ENCODE data around the gene BCL6.
"Not testable (repeated sequence)": the region's sequence is repeated elsewhere in the genome, so short reads cannot be mapped to it uniquely, and the experiment has no call there.

Gene BCL6

DNA sequence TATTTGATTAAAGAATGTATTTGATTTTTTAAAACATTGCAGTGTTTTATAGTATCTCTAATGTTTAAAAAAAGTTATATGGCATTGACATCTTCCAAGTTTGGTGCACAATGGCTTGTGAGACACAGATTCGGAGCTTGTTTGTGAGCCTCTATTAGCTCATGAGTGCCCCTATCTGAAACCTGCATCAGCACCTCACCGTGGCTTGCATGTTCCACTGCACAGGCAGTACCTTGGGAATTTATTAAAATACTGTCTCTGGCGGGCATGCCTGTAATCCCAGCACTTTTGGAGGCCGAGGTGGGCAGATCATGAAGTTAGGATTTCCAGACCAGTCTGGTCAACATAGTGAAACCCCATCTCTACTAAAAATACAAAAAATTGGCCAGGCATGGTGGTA is 36.1 kb downstream of the BCL6 start:
- no peak for DNase-seq

DNA sequence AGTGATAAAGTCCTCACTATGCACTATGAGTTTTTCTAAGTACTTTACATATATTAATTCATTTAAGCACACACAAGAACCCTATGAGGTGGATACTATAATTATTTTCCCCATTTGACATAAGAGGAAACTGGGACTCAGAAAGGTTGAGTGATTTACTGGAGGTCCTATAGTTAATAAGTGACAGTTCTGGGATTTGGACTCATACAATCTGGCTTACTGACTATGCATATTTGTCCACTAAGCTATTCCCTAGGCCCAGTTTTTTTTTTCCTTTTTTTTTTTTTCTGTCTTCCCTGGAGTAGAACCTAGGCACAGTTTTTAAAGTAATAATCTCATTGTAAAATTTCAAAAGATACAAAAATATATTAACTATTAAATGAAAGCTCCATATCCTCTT is 36.6 kb downstream of the BCL6 start:
- DNase-seq = no peak

DNA sequence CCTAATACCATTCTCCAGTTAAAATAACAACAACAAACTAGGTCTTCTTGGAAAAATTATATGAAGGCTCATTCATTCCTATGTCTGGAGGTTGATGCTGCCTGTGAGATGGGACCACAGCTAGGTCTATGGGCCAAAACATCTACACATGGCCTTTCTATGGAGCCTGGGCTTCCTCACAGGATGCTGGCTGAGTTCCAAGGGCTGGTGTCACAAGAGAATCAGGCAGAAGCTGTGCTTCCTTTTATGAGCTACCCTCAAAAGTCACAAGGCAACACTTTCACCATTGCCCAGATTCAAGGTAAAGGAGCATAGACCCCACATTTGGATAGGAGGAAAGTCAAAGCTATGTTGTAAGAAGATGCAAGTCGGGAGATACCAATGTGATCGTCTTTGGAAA is 38.3 kb downstream of the BCL6 start:
- no peak for DNase-seq

DNA sequence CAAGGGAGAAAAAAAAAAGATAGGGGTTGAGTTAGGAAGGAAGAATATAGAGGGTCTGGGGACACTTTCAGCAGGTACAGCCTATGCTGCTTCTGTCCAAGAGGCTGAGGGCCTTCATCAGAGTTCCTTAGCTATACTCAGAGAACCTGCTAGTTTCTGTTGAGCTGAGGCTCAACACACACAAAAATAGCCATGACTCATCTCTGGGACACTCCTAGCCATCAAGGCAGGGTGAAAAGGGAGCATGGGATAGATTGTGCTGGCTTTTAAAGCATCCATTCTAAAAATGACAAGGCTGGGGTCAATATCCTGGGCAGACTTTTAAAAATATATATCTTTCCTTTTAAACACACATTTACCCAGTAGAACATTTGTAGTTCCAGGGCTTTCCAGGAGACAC is 40.1 kb downstream of the BCL6 start:
- DNase-seq = no peak

DNA sequence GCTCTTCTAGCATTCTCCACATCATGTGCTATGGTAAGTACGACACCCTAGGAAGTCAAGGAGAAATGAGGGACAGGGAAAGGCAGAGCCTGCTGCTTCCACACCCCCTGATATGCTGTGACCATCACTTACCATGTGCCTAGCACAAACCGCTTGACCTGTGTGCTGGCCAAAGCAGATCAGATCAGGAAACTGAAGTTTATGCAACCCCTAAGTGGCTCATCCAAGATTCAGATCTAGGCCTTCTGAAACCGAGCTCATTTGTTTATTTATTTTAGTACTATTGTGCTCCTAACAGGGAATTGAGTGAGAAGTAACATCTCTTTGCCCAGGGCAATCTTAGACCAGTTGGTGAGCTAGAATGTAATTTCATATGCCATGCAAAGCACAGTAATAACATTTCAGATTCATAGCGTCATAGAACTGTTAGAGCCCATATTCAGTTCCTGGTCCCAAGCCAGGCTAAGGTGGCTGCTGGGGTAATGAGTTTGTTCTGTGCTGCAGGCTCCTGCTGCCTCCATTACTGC is 42.7 kb downstream of the BCL6 start, which contains the start of gene RTP2:
Gene RTP2, minus strand, starts transcription at position 51 of the 527 bp plus-strand sequence. CDS start 429 bp downstream, outside the sequence.
- DNase-seq = no peak

DNA sequence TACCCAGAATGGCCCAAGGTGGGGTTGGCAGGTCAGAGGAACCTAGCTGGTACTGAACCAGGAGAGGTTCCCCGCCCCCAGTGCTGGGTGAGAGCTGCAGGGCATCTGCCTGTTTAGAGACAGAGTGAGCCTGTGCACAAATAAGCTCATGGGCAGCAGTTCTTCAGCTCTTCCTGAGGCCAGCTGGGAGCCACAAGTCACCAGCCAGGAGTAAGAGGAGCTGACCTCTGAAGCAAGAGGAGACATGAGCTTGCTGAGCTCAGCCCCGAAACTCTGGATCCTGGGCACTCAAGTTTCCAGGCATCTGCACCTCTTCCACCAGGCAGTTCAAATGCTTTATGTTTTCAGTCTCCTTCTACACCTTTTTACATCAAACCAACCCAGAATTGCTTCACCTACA is 45.0 kb downstream of the BCL6 start:
- DNase-seq = no peak

DNA sequence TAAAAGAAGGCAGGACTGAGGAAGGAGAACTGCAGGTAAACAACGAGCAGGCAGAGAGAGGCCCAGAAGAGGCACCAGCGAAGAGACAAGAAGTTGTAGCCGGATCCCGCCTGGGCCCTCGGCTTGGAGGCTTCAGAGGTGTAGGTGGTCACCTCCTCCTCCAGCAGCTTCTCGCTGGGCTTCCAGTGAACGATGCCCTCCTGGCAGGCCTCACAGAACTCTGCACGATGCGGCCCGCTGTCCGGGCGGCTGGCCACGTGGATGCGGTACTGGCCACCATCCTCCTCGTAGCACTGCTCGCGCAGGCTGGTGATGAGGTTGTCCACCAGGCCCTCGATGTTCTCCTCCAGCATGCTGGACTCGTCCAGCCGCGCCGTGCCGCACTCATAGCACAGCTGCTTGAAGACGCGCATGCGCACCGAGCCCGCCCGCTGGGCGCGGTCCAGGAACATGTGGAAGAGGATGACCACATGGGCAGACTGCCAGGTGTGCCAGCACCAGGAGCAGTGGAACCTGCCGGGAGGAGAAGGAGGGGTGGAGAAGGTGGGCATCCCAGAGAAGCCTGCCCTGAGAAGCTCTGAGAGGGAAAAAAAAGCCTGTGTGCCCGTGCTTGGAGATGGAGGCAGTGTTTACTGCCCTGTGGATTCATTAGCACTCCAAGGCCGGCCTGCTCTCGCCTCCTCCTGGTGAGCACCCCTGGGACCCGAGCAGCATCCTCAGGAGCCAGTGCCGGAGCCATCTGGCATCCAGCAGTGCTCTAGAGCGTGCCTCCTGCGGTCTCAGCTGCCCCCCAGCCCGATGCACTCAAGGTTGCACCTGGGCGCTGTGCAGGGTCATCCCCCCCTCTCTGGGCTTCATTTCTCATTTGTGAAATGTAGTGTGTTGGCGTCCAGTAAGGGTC is 46.5 kb downstream of the BCL6 start:
- no peak for DNase-seq

DNA sequence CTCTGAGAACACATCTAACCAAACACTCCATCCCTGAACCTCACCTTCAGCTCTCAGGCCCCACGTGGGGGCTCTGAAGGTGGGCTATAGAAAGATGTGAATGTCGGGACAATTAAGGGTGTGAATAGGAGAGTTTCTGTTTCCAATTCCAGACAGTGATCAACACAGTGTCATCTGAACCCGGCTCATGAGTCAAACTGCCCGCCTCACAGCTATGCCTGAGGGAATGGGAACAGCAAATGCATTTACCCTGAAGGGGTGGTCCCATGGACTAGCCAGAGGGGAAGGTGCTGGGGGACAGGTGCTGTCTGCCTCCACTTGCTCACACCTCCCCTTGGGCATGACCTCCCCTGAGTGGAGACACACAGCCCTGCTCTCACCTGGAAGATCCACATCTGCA is 49.2 kb downstream of the BCL6 start:
- DNase-seq = no peak

DNA sequence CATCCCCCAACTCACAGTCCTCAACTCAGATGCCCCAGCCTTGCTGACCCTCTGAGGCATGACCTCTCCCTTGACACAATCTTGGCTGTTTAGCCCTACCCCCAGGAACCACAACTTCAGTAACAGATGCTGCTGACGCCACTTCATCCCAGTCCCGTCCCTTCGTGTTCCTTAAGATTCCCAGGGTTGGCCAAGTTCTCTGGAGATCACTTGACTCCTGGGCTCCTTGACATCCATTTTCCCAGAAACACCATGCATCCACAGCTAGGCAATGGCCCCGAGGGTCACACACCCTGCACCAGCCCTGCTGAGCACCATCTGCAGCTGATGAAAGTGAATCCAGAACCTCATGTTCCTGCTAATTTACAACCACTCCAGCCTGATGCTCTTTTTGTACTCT is 49.8 kb downstream of the BCL6 start:
- DNase-seq = no peak

DNA sequence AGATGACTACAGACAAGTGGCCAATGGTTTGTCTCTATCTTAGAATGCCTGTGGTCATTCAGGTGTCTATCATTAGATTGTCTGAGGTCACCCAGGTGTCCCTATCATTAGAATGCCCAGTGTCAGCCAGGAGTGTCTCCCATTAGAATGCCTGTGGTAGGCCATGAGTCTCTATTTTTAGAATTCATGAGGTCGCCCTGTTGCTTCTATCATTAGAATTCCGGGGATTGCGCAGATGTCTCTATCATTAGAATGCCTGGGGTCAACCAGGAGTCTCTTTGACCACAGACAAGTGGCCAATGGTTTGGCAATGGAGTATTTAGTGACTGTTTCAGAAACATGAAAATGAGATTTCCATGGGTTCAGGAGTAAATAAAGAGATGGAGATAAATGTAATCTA is 50.5 kb downstream of the BCL6 start:
- DNase-seq = no peak

DNA sequence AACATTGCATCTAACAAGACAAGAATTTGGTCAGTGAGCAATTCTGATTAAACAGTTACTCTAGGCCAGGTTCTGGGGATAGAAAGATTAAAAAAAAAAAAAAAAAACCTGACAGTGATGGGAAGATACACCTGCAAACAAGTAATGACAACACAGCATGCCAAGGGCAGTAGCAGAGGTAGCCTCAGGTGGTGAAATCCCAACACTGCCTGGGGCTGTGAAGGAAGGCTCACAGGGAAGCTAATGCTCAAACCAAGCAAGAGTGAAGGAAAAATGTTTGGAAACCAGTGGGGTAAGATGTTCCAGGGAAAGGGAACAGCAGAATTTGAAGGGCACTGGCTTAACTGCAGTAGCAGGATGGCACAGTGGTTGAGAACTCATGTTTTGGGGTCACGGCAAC is 51.8 kb downstream of the BCL6 start:
- no peak for DNase-seq

DNA sequence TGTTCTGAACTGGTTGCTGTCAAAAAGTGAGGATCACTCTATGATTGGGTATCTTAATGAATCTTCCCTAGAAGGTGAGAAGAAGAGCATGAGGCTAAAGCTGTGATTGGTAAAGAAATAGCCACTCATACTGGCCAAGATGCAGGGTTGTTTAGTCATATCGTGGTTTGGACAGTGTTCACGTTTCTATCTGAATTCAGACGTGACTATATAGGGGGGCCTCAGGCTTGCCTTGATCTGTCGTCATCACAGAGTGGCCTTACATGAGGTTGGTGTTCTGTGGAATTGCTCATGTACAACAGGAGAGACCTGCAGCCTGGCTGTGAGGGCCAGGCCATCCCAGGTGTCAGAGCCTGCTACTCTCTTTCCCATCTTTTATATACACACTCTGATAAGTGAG is 55.3 kb downstream of the BCL6 start:
- DNase-seq = no peak

DNA sequence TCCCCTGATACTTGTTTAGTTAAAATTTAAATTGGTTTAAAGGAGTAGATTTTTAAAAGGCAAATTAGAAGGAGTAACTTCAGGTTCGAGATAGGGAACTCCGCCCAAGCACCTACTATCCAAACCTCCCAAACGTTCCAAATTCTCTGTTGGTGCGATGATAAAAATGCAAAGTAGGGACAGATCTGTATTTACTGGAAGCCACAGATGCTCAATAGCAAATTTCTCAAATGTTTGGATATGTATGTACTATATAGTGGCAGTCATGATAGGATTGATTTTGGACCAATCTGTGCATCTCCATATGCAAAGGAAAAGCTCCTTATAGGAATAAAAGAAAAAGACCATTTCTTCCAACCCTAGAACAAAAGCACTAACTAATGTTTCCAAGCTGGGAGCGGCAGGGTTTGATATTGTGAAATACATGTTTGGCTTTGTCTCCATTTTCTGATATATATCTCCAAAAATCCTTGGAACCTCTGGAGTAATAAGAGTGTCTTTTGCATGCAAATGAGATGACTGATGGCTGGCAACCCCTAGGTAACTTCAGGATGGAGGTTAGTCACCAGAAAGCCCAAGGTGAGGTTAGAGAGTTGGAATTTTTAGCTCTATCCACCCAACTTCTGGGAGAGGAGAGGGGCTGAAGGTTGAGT is 58.5 kb downstream of the BCL6 start:
- no peak for DNase-seq

DNA sequence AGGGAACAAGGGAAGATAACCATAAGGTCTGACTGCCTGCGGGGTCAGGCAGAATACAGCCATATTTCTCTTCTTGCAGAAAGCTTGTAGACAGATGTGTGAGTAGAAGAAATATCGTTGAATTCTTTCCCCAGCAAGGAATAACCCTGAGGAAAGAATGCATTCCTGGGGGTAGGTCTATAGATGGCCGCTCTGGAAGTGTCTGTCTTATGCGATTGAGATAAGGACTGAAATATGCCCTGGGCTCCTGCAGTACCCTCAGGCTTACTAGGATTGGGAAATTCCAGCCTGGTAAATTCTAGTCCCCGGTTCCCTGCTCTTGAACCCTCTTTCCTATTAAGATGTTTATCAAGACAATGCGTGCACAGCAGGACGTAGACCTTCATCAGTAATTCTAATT is 59.3 kb downstream of the BCL6 start:
- no peak for DNase-seq

DNA sequence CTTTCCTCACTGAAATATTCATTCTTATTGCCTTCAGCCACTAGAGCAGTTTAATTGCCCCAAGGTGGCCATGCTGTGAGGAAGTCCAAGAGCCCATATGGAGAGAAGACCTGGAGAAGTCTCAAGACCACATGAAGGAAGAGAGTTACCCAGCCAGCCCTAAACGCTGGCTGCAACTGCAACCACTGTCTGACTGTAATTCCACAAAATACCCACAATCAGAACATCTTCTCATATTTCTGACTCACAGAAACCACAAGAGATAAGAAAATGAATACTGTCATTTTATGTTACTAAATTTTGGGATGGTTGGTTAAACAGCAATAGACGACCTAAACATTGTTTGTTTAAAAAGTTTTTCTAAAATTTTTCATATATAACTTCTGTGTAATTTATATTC is 60.4 kb downstream of the BCL6 start:
- no peak for DNase-seq

DNA sequence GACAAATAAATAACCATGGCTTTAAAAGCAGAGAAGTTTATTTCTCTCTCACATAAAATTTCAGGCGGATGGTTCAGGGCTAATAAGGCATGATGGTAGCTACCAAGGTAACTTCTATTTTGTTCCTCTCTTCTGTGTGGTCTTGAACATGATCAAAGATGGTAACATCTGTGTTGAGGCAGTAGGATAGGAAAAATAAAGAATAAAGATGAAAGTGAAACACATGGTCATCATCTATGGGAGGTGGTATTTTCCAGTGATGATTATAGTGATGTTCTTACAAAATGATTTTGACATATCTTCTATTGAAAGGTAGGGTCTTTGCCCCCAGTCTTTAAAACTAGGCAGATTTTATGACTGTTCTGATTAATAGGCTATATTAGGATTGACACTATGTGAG is 60.8 kb downstream of the BCL6 start:
- no peak for DNase-seq

DNA sequence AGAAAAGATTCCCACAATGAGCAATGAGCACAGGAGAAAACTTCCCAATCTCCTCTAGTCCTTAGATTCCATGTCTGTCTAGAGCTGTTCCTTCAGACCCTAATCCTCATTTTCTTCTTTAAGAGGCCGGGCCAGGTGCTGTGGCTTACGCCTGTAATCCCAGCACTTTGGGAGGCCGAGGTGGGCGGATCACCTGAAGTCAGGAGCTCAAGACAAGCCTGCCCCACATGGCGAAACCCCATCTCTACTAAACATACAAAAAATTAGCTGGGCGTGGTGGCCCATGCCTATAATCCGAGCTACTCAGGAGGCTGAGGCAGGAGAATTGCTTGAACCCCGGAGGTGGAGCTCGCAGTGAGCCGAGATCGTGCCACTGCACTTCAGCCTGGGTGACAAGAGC is 63.5 kb downstream of the BCL6 start:
- DNase-seq = not testable (repeated sequence)

DNA sequence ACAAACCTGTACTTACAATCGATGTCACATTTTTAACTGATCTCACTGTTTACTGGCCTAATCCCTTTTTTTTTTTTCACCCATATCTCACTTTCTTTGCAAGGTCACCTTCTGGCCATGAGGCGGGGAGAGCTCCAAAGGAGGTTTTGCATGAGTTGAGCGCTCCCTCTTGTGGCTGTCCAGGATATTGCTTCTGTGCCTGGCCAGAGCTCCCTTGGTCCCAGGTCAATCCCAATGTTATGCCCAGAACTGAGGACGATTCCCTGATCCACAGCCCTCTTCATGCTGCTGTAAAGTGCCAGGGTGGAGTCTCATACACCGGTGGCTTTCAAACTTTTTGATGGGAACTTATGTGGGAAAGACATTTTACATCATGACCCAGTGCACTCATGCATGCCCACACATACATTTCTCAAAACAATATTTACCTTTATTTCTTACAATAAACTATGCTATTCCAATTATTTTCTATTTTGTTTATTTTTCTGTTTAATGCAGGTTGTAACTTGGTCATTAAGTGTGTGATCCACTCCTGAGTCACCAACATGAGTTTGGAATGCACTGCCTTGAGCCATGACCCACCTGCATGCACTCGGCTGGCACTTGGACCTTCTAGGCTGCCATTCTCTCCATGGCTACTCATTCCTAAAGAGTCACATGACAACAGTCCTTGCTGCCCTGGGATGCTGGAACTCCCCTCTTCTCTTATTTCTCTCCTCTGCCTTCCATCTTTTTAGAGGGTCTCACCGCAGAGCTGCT is 65.5 kb downstream of the BCL6 start:
- peak; percentile 45 for DNase-seq

DNA sequence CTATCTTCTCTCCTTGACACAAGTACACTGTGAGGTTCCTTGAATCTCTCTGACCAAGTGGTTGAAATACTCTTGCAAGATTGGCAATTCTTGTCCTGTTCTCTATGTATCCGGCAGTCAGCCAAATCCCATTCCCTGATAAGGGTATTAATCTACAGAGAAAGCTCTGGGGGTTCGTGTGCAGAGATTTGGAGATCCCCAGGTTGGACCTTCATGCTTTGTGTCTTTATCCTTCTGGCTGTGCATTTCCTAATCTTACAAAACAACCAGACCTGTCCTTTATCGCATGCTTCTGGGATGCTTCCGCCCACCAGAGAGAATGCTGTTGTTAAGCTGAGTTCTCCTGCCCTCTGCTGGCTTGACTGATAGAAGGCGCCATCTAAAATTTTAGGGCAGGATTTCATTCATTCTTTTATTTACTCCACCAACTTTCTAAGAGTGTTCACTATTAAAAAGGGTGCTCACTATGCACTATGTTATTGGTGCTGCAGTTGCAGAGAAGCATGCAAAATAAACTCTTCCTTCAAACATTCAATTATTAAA is 66.5 kb downstream of the BCL6 start:
- peak; percentile 48 for DNase-seq

DNA sequence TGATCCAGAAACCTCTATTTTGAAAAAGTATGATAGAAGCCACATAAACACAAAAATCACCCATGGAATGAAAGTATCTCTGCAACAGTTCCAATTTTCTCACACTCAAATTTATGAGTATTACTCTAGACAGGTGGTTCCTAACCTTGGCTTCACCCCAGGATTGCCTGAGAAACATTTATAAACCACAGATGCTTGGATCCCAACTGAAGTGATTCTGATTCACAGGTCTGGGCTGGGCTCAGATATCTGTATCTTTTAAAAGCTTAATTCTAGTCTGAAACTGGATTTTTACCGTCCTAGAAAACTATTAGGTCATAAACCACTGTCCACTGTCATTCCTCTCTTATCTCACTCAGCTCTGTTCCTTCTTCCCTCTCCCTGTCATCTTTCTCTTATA is 67.7 kb downstream of the BCL6 start:
- no peak for DNase-seq

DNA sequence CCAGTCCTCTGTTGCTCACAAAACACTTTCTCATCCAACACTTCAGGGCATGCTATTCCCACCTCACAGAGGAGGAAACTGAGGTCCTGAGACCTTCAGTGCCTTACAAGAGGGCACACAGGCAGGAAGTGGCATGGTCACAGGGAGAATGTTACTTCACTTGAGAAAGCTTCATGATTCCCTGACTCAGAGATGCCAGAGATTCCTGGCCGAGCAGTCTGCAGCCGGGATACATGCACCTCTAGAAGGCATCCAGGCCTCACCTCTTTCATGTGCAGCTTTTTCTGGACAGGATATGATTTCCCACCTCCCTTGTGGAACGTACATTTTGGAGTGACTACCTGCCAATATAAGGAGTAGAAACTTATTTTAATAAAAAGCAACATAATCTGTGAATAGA is 72.3 kb downstream of the BCL6 start:
- DNase-seq = no peak

Measured in NCI-H1092 treated with DMSO at 0.1 percent for 48 hours (cell line).